ENCODE data around the gene DOCK11. TPM values are rescaled to one million over a fixed set of nuclear protein-coding genes. Genes with fewer than 3 reads are reported as not detected.
A peak's percentile ranks its signal among the peaks of the same experiment; 100 is the strongest.
"Not testable (repeated sequence)": the region's sequence is repeated elsewhere in the genome, so short reads cannot be mapped to it uniquely, and the experiment has no call there.

Gene DOCK11
- total RNA-seq, 1 experiment from 2014 or later: 14.8 TPM

- Histone ChIP-seq H3K9me3 (replicated peaks) (no peaks in the 10 kb centered on the region), H3K4me3 (no peak overlapping the region), H3K36me3 (no peaks in the 10 kb centered on the region), H3K27ac (no peak overlapping the region), H3K4me1 (replicated peaks) (peaks cover 7% of the 10 kb centered on the region; the same call in 1 of the 2 replicates), H3K27me3 (replicated peaks) (no peaks in the 10 kb centered on the region)
- peak in 1 of 2 experiments; percentile 30 for DNase-seq (ENCODE audit: low read depth in 1 of 2, low spot score in 2 of 2)
Observed at GRCh38 chrX:118702741-118703140, 207.1 kb downstream of the DOCK11 start.

GRCh38 chrX:118706681-118707080 lies 211.1 kb downstream of the DOCK11 start:
- no peak overlapping the region for H3K4me3 ChIP-seq
- no peaks in the 10 kb centered on the region for H3K36me3 ChIP-seq
- no peak for DNase-seq (ENCODE audit: low read depth in 1 of 2, low spot score in 2 of 2)
- peaks cover 7% of the 10 kb centered on the region; the same call in 1 of the 2 replicates for H3K4me1 ChIP-seq (replicated peaks)
- no peaks in the 10 kb centered on the region for H3K9me3 ChIP-seq (replicated peaks)
- H3K27me3 ChIP-seq (replicated peaks): no peaks in the 10 kb centered on the region
- H3K27ac ChIP-seq: no peak overlapping the region

- no peak overlapping the region for H3K27ac ChIP-seq
- H3K9me3 ChIP-seq (replicated peaks): no peaks in the 10 kb centered on the region
- no peaks in the 10 kb centered on the region for H3K4me1 ChIP-seq (replicated peaks)
- no peaks in the 10 kb centered on the region for H3K27me3 ChIP-seq (replicated peaks)
- no peaks in the 10 kb centered on the region for H3K36me3 ChIP-seq
- H3K4me3 ChIP-seq: no peak overlapping the region
- no peak for DNase-seq (ENCODE audit: low read depth in 1 of 2, low spot score in 2 of 2)
Observed at GRCh38 chrX:118714521-118714920, 218.9 kb downstream of the DOCK11 start.

- not testable (repeated sequence) for DNase-seq (ENCODE audit: low read depth in 1 of 2, low spot score in 2 of 2); H3K4me3 ChIP-seq; H3K9me3 ChIP-seq (replicated peaks); H3K36me3 ChIP-seq; H3K4me1 ChIP-seq (replicated peaks); H3K27me3 ChIP-seq (replicated peaks); H3K27ac ChIP-seq
Observed at GRCh38 chrX:118715917-118716316, 220.3 kb downstream of the DOCK11 start.

- H3K9me3 ChIP-seq (replicated peaks); H3K36me3 ChIP-seq; H3K27ac ChIP-seq; DNase-seq (ENCODE audit: low read depth in 1 of 2, low spot score in 2 of 2); H3K27me3 ChIP-seq (replicated peaks); H3K4me3 ChIP-seq; H3K4me1 ChIP-seq (replicated peaks): not testable (repeated sequence)
Observed at GRCh38 chrX:118716833-118717232, 221.2 kb downstream of the DOCK11 start.

- no peak for DNase-seq (ENCODE audit: low read depth in 1 of 2, low spot score in 2 of 2)
- H3K4me3 ChIP-seq: no peak overlapping the region
- no peak overlapping the region for H3K27ac ChIP-seq
- H3K27me3 ChIP-seq (replicated peaks): no peaks in the 10 kb centered on the region
- H3K9me3 ChIP-seq (replicated peaks): no peaks in the 10 kb centered on the region
- no peaks in the 10 kb centered on the region for H3K4me1 ChIP-seq (replicated peaks)
- H3K36me3 ChIP-seq: no peaks in the 10 kb centered on the region
Observed at GRCh38 chrX:118717678-118718391, 222.2 kb downstream of the DOCK11 start.

- no peaks in the 10 kb centered on the region for H3K4me1 ChIP-seq (replicated peaks)
- H3K27ac ChIP-seq: no peak overlapping the region
- H3K4me3 ChIP-seq: no peak overlapping the region
- H3K36me3 ChIP-seq: no peaks in the 10 kb centered on the region
- no peak for DNase-seq (ENCODE audit: low read depth in 1 of 2, low spot score in 2 of 2)
- H3K27me3 ChIP-seq (replicated peaks): no peaks in the 10 kb centered on the region
- H3K9me3 ChIP-seq (replicated peaks): no peaks in the 10 kb centered on the region
Observed at GRCh38 chrX:118718737-118719136, 223.1 kb downstream of the DOCK11 start.

- Histone ChIP-seq H3K27ac (no peak overlapping the region), H3K4me3 (no peak overlapping the region), H3K9me3 (replicated peaks) (no peaks in the 10 kb centered on the region), H3K4me1 (replicated peaks) (peaks cover 7% of the 10 kb centered on the region; the same call in 1 of the 2 replicates), H3K27me3 (replicated peaks) (no peaks in the 10 kb centered on the region), H3K36me3 (no peaks in the 10 kb centered on the region)
- no peak for DNase-seq (ENCODE audit: low read depth in 1 of 2, low spot score in 2 of 2)
Observed at GRCh38 chrX:118720058-118720707, 224.6 kb downstream of the DOCK11 start.

- DNase-seq (ENCODE audit: low read depth in 1 of 2, low spot score in 2 of 2): no peak
- Histone ChIP-seq H3K4me1 (replicated peaks) (peaks cover 22% of the 10 kb centered on the region), H3K4me3 (no peak overlapping the region), H3K9me3 (replicated peaks) (no peaks in the 10 kb centered on the region), H3K27me3 (replicated peaks) (no peaks in the 10 kb centered on the region), H3K27ac (no peak overlapping the region), H3K36me3 (peaks cover 4% of the 10 kb centered on the region; the same call in 1 of the 2 replicates)
Observed at GRCh38 chrX:118723376-118723775, 227.8 kb downstream of the DOCK11 start.

- H3K36me3 ChIP-seq: peaks cover 4% of the 10 kb centered on the region; the same call in 1 of the 2 replicates
- no peak overlapping the region for H3K4me3 ChIP-seq
- DNase-seq (ENCODE audit: low read depth in 1 of 2, low spot score in 2 of 2): no peak
- H3K4me1 ChIP-seq (replicated peaks): peaks cover 22% of the 10 kb centered on the region
- no peak overlapping the region for H3K27ac ChIP-seq
- no peaks in the 10 kb centered on the region for H3K27me3 ChIP-seq (replicated peaks)
- no peaks in the 10 kb centered on the region for H3K9me3 ChIP-seq (replicated peaks)
Observed at GRCh38 chrX:118724365-118724764, 228.8 kb downstream of the DOCK11 start.

- Histone ChIP-seq H3K27me3 (replicated peaks) (no peaks in the 10 kb centered on the region), H3K36me3 (peaks cover 4% of the 10 kb centered on the region; the same call in 1 of the 2 replicates), H3K9me3 (replicated peaks) (no peaks in the 10 kb centered on the region), H3K4me1 (replicated peaks) (peaks cover 22% of the 10 kb centered on the region), H3K4me3 (no peak overlapping the region), H3K27ac (peak overlapping the region; percentile 40)
- peak in 1 of 2 experiments; percentile 31 for DNase-seq (ENCODE audit: low read depth in 1 of 2, low spot score in 2 of 2)
Observed at GRCh38 chrX:118724775-118725174, 229.2 kb downstream of the DOCK11 start.

GRCh38 chrX:118726396-118726795 lies 230.8 kb downstream of the DOCK11 start:
- H3K4me3 ChIP-seq: no peak overlapping the region
- no peak overlapping the region for H3K27ac ChIP-seq
- no peaks in the 10 kb centered on the region for H3K27me3 ChIP-seq (replicated peaks)
- peaks cover 22% of the 10 kb centered on the region for H3K4me1 ChIP-seq (replicated peaks)
- no peak for DNase-seq (ENCODE audit: low read depth in 1 of 2, low spot score in 2 of 2)
- H3K36me3 ChIP-seq: peaks cover 4% of the 10 kb centered on the region; the same call in 1 of the 2 replicates
- H3K9me3 ChIP-seq (replicated peaks): no peaks in the 10 kb centered on the region

- Histone ChIP-seq H3K4me3 (peak within 1 kb of the TSS; percentile 70), H3K27ac (peak within 1 kb of the TSS; percentile 70), H3K27me3 (replicated peaks) (no peaks in the 10 kb centered on the region), H3K9me3 (replicated peaks) (no peaks in the 10 kb centered on the region), H3K36me3 (peaks cover 4% of the 10 kb centered on the region; the same call in 1 of the 2 replicates), H3K4me1 (replicated peaks) (peaks cover 22% of the 10 kb centered on the region)
- DNase-seq (ENCODE audit: low read depth in 1 of 2, low spot score in 2 of 2): peak; percentile 74 to 79
Observed at GRCh38 chrX:118726887-118727685, 231.5 kb downstream of the DOCK11 start, which contains the start of gene IL13RA1. Gene IL13RA1, plus strand, starts transcription at chrX:118727606. Its CDS starts 33 bp downstream, at chrX:118727639.

All from SJSA1 (cell line).